Neural progenitor cell (in vitro differentiated cells): ENCODE measurements around the gene TEF. TPM values are rescaled to one million over a fixed set of nuclear protein-coding genes. Genes with fewer than 3 reads are reported as not detected.

Experiments used
- DNase-seq: peaks from one replicate; pipeline ENCODE4 v3.0.0-alpha.2; 2016; ENCODE audit warnings: low spot score
- H2AFZ ChIP-seq: fragments of 200-600 bp; sonication (generic); replicated peaks from 2 replicates; pipeline ENCODE4 v1.6.1; 2016; ENCODE audit warnings: antibody characterized with exemption
- H3F3A ChIP-seq: fragments of 200-600 bp; sonication (generic); 2 replicates; pipeline ENCODE4 v1.6.1; 2016; ENCODE audit warnings: antibody characterized with exemption, low read depth
- H3K27ac ChIP-seq: fragments of 200-600 bp; sonication (generic); 2 replicates; pipeline ENCODE4 v1.5.1; 2016; ENCODE audit warnings: mild to moderate bottlenecking
- H3K27me3 ChIP-seq: fragments of 200-600 bp; sonication (generic); 2 replicates; pipeline ENCODE4 v1.6.1; 2016; ENCODE audit warnings: mild to moderate bottlenecking, moderate library complexity
- H3K36me3 ChIP-seq: fragments of 200-600 bp; sonication (generic); 2 replicates; pipeline ENCODE4 v1.5.1; 2016
- H3K4me1 ChIP-seq: fragments of 200-600 bp; sonication (generic); 2 replicates; pipeline ENCODE4 v1.6.1; 2016; ENCODE audit warnings: mixed run types
- H3K4me2 ChIP-seq: fragments of 200-600 bp; sonication (generic); 2 replicates; pipeline ENCODE4 v1.6.1; 2016
- H3K4me3 ChIP-seq: fragments of 200-600 bp; sonication (generic); 2 replicates; pipeline ENCODE4 v1.5.1; 2016
- H3K79me2 ChIP-seq: fragments of 200-600 bp; sonication (generic); 2 replicates; pipeline ENCODE4 v1.6.1; 2016; ENCODE audit warnings: low read depth
- H3K9ac ChIP-seq: fragments of 200-600 bp; sonication (generic); 2 replicates; pipeline ENCODE4 v1.6.1; 2016
- H3K9me3 ChIP-seq: fragments of 200-600 bp; sonication (generic); 2 replicates; pipeline ENCODE4 v1.5.1; 2016; ENCODE audit warnings: low read depth
- H4K20me1 ChIP-seq: fragments of 200-600 bp; sonication (generic); 2 replicates; pipeline ENCODE4 v1.6.1; 2016; ENCODE audit warnings: low read depth
- H3K27ac Mint-ChIP-seq: 3 replicates; pipeline ENCODE4 v1.8.0; 2021; ENCODE audit warnings: mixed read lengths
- H3K27me3 Mint-ChIP-seq: 2 replicates; pipeline ENCODE4 v1.8.0; 2022; ENCODE audit warnings: low read depth, mild to moderate bottlenecking, inconsistent platforms, moderate library complexity, mixed read lengths; ENCODE audit not compliant: insufficient read depth
- H3K36me3 Mint-ChIP-seq: 3 replicates; pipeline ENCODE4 v1.8.0; 2021; ENCODE audit warnings: mixed read lengths
- H3K4me1 Mint-ChIP-seq: 3 replicates; pipeline ENCODE4 v1.8.0; 2021; ENCODE audit warnings: mixed read lengths
- H3K4me3 Mint-ChIP-seq: 3 replicates; pipeline ENCODE4 v1.8.0; 2021; ENCODE audit warnings: mild to moderate bottlenecking, moderate library complexity, mixed read lengths
- H3K9me3 Mint-ChIP-seq: 3 replicates; pipeline ENCODE4 v1.8.0; 2020; ENCODE audit warnings: mixed read lengths
- EZH2 ChIP-seq: fragments of 200-600 bp; sonication (generic); IDR thresholded peaks from 2 replicates; pipeline ENCODE4 v1.6.1; 2017; ENCODE audit warnings: antibody characterized with exemption, mild to moderate bottlenecking, moderate library complexity
- EZH2phosphoT487 ChIP-seq: fragments of 200-600 bp; sonication (generic); IDR thresholded peaks from 2 replicates; pipeline ENCODE4 v1.6.1; 2017; ENCODE audit warnings: antibody characterized with exemption
- total RNA-seq: library from RNA; depleted of rRNA; stranded (reverse); fragments of >200 nt; gene quantifications from 2 replicates; pipeline ENCODE4 v1.2.3, GENCODE V29; 2015; ENCODE audit warnings: low replicate concordance
- TF ChIP-seq, protein P1 (sequence below): fragments of 200-600 bp; sonication (generic); IDR thresholded peaks from 2 replicates; pipeline ENCODE4 v1.5.1; 2017; ENCODE audit warnings: antibody characterized with exemption, mild to moderate bottlenecking

The TEF gene
- total RNA-seq, 1 donor from 2014 or later: 11.0 TPM

DNA sequence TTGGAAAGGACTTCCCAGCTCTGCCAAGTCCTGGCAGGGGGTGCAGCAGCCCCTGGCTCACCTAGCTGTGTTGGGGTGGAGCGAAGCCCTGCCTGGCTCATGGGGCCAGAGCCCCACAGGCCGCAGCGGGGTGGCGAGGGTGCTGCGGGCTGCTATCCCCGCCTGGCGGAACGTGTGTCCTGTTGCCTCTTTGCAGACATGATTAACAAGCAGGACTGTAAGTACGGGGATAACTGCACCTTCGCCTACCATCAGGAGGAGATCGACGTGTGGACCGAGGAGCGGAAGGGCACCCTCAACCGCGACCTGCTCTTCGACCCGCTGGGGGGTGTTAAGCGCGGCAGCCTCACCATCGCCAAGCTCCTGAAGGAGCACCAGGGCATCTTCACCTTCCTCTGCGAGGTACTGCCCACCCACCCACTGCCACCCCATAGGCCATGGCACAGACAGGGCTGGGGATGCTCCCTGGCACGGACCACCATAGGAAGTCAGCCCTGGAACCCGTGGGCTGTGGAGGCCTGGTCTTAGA is 35.9 kb upstream of the TEF start:
- TF ChIP-seq, protein P1, sequence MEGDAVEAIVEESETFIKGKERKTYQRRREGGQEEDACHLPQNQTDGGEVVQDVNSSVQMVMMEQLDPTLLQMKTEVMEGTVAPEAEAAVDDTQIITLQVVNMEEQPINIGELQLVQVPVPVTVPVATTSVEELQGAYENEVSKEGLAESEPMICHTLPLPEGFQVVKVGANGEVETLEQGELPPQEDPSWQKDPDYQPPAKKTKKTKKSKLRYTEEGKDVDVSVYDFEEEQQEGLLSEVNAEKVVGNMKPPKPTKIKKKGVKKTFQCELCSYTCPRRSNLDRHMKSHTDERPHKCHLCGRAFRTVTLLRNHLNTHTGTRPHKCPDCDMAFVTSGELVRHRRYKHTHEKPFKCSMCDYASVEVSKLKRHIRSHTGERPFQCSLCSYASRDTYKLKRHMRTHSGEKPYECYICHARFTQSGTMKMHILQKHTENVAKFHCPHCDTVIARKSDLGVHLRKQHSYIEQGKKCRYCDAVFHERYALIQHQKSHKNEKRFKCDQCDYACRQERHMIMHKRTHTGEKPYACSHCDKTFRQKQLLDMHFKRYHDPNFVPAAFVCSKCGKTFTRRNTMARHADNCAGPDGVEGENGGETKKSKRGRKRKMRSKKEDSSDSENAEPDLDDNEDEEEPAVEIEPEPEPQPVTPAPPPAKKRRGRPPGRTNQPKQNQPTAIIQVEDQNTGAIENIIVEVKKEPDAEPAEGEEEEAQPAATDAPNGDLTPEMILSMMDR: no peak
- TF ChIP-seq EZH2phosphoT487 (no peak), EZH2 (no peak)
- Histone ChIP-seq H3F3A (no peaks in the 10 kb centered on the region), H3K27ac (no peak overlapping the region), H3K9me3 (no peaks in the 10 kb centered on the region), H3K27me3 (no peaks in the 10 kb centered on the region), H2AFZ (no peak overlapping the region), H3K9ac (no peak overlapping the region), H3K36me3 (no peaks in the 10 kb centered on the region), H3K4me1 (no peaks in the 10 kb centered on the region), H3K4me2 (no peak overlapping the region), H3K4me3 (no peak overlapping the region), H4K20me1 (no peaks in the 10 kb centered on the region), H3K79me2 (no peaks in the 10 kb centered on the region)
- Mint-ChIP-seq H3K36me3 (peaks cover 21% of the 10 kb centered on the region), H3K4me3 (no peak overlapping the region), H3K27me3 (peaks cover 3% of the 10 kb centered on the region), H3K4me1 (no peaks in the 10 kb centered on the region), H3K27ac (no peak overlapping the region), H3K9me3 (no peaks in the 10 kb centered on the region)
- no peak for DNase-seq

DNA sequence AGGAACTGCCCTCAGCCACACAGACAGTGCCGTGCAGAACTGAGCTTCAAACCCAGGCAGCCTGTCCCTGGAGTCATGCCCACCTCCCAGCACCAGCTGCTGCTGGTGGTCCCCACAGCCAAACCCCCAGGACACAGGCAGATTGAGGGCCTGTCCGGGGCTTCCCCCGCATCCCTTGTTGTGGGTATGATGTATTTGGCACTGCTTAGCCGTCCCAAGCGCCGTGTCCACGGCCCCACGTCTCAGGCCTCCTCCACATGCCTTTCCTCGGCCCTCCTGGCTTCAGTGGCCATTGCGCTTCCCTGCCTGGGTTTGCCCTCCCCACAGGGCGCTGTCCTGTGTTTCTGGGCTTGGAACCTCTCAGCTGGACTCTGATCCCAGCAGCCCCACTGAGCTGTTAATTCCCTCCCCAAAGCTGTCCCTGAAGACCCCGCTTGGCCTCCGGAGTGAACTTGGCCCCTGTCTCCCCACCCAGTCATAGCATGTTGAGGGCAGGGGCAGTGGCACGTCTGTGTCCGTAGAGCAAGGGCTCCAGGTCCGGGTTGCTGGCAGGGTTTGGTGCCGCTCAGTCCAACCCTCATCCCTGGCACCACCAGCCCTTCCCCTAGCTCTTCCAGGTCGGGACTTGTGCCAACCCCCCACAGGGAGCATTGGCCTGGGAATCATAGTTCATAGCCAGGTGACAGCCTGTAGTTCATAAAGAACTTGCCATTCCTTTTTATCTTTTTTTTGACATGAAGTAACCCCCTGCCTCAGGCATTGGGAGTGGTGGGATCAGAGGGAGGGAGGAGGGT is 34.5 kb upstream of the TEF start:
- Histone ChIP-seq H3F3A (no peaks in the 10 kb centered on the region), H4K20me1 (no peaks in the 10 kb centered on the region), H3K9ac (no peak overlapping the region), H3K9me3 (no peaks in the 10 kb centered on the region), H3K27me3 (no peaks in the 10 kb centered on the region), H3K4me1 (no peaks in the 10 kb centered on the region), H3K79me2 (no peaks in the 10 kb centered on the region), H3K27ac (no peak overlapping the region), H3K4me2 (no peak overlapping the region), H3K36me3 (no peaks in the 10 kb centered on the region), H3K4me3 (no peak overlapping the region), H2AFZ (no peak overlapping the region)
- Mint-ChIP-seq H3K9me3 (no peaks in the 10 kb centered on the region), H3K27ac (no peak overlapping the region), H3K36me3 (peaks cover 24% of the 10 kb centered on the region), H3K27me3 (peaks cover 3% of the 10 kb centered on the region), H3K4me1 (no peaks in the 10 kb centered on the region), H3K4me3 (no peak overlapping the region)
- TF ChIP-seq EZH2phosphoT487 (no peak), EZH2 (no peak)
- TF ChIP-seq, protein P1: no peak
- DNase-seq: no peak

DNA sequence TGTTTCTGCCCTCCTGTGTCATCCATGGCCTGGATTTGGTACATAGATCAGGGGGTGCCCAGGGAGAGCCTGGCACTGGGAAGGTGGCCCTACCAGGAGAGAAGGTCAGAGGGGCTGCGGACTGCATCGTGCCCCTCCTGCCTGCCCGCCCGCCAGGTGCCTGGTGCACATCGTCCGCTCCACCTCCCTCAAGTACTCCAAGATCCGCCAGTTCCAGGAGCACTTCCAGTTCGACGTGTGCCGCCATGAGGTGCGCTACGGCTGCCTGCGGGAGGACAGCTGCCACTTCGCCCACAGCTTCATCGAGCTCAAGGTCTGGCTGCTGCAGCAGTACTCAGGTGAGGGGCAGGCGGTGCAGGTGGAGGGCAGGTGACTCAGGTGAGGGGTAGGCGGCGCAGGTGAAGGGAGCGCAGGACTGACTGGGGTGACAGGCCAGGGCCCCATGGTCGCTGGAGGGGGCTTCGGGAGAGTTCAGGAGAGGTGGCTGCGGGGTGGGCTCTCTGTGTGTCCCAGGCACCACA is 32.7 kb upstream of the TEF start:
- H3K9me3 ChIP-seq: no peaks in the 10 kb centered on the region
- Mint-ChIP-seq H3K27me3 (peaks cover 2% of the 10 kb centered on the region), H3K4me1 (no peaks in the 10 kb centered on the region), H3K27ac (no peak overlapping the region), H3K4me3 (no peak overlapping the region), H3K36me3 (peaks cover 23% of the 10 kb centered on the region), H3K9me3 (no peaks in the 10 kb centered on the region)
- DNase-seq: no peak
- no peaks in the 10 kb centered on the region for H3K79me2 ChIP-seq
- H3K4me2 ChIP-seq: no peak overlapping the region
- no peaks in the 10 kb centered on the region for H4K20me1 ChIP-seq
- no peaks in the 10 kb centered on the region for H3F3A ChIP-seq
- no peak overlapping the region for H2AFZ ChIP-seq
- H3K9ac ChIP-seq: no peak overlapping the region
- no peak overlapping the region for H3K27ac ChIP-seq
- no peaks in the 10 kb centered on the region for H3K36me3 ChIP-seq
- H3K27me3 ChIP-seq: no peaks in the 10 kb centered on the region
- no peaks in the 10 kb centered on the region for H3K4me1 ChIP-seq
- H3K4me3 ChIP-seq: no peak overlapping the region
- TF ChIP-seq EZH2: no peak
- TF ChIP-seq, protein P1: no peak
- no peak for TF ChIP-seq EZH2phosphoT487
